Right cardiac atrium (tissue), 5 donors: ENCODE data around the gene FHIT. TPM values are rescaled to one million over a fixed set of nuclear protein-coding genes. Genes with fewer than 3 reads are reported as not detected.
"Not testable (repeated sequence)": the region's sequence is repeated elsewhere in the genome, so short reads cannot be mapped to it uniquely, and the experiment has no call there.

Experiments used
- ATAC-seq, 2 donors: fragments of 200-7000 bp; cut with Tn5 transposase; one replicate each; pipeline versions ENCODE4 v1.8.0 to v1.9.1; 2020; ENCODE audit warnings: moderate library complexity in 2 of 2, mild to moderate bottlenecking in 1 of 2
- DNase-seq, 3 donors: peaks; one replicate each; pipeline ENCODE4 v3.0.0-alpha.2; 2020
- H3K27ac ChIP-seq: one replicate; pipeline ENCODE4 v1.5.1; 2013; ENCODE audit warnings: mild to moderate bottlenecking, low read length, control low read depth, moderate library complexity
- H3K27me3 ChIP-seq: one replicate; pipeline ENCODE4 v1.6.1; 2013; ENCODE audit not compliant: control insufficient read depth, insufficient read depth
- H3K4me1 ChIP-seq: one replicate; pipeline ENCODE4 v1.6.1; 2013; ENCODE audit warnings: low read length; ENCODE audit not compliant: control insufficient read depth, insufficient read depth
- H3K4me3 ChIP-seq: one replicate; pipeline ENCODE4 v1.5.1; 2013; ENCODE audit warnings: low read length, control low read depth
- H3K9me3 ChIP-seq: one replicate; pipeline ENCODE4 v1.6.1; 2013; ENCODE audit warnings: low read length; ENCODE audit not compliant: control insufficient read depth
- WGBS: extraction: QIAGEN DNeasy Blood & Tissue Kit; methylation state at CpG from one replicate; pipeline ENCODE4 v1.1.7; 2013; 5-methylcytosine and 5-hydroxymethylcytosine counted together
- intact Hi-C, 4 donors: fragments of 100-400 bp; cut with DNase I; formaldehyde crosslinking; loops; one replicate each; pipeline versions ENCODE4 v1.11.0 to v1.14.0; 2022 to 2023
- polyA plus RNA-seq: library from polyadenylated mRNA; stranded (reverse); fragments of 200-250 nt; gene quantifications from one replicate; pipeline ENCODE4 v1.2.3, GENCODE V29; 2013
- total RNA-seq, 4 donors: library from RNA; stranded (reverse); fragmentation: NEBNext Ultra II Directional; extraction: Animal tissue kit (Norgen Biotek cat#: 25700); gene quantifications; one replicate each; pipeline ENCODE4 v1.2.1, GENCODE V29; 2021
- donor health status: healthy with polysubstance abuse.
- donor health status: DM: no; HTN: yes; CAD: no.
- donor health status: DM: no; HTN: no; CAD: no.
- donor health status: DM: no; HTN: yes; CAD: no; lungs with severe emphysema.
- donor health status: DM: yes; HTN: yes; CAD: no.

Gene FHIT
- total and polyA plus RNA-seq, 5 donors: 16.5 to 25.8 (median 21.4) TPM

- no peak for DNase-seq
- ATAC-seq: no peak
- Histone ChIP-seq H3K4me3 (no peak overlapping the region), H3K4me1 (no peaks in the 10 kb centered on the region), H3K27ac (no peak overlapping the region), H3K9me3 (no peaks in the 10 kb centered on the region), H3K27me3 (no peaks in the 10 kb centered on the region)
- 76% methylated on average over 9 of the region's 9 CpGs for WGBS
- intact Hi-C loops: loop anchor here in 1 of 4 donors (10.0 kb wide), 1 partner anchor 799 kb away; no protein-coding TSS in a partner anchor
These were observed 677.8 kb downstream of the FHIT start for GRCh38 chr3:60573494-60573893.

DNA sequence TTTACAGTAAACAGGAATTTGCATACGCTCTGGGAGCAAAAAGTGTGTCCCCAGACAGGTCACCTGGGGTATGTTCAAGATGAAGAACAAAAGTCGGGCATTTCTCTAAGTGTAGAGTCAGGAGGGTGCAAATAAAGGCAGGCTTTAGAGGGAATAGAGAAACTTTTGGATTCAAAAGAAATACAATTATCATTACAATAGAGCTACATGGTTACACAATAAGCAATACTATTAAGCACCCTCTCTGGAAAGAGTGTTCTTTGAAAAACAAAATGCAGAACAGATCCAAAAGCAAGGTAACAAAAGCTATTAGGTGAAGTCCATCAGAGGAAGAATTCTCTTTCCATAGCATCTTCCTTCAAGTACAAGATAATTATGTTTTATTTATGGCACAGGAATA is 679.7 kb downstream of the FHIT start:
- DNase-seq: no peak
- Histone ChIP-seq H3K4me3 (no peak overlapping the region), H3K9me3 (no peaks in the 10 kb centered on the region), H3K4me1 (no peaks in the 10 kb centered on the region), H3K27ac (no peak overlapping the region), H3K27me3 (no peaks in the 10 kb centered on the region)
- WGBS: 89% methylated on average over 2 of the region's 2 CpGs
- no peak for ATAC-seq
- intact Hi-C loops: loop anchor here in 1 of 4 donors (10.0 kb wide), 1 partner anchor 797 kb away; no protein-coding TSS in a partner anchor

- Histone ChIP-seq H3K4me1 (no peaks in the 10 kb centered on the region), H3K4me3 (no peak overlapping the region), H3K27me3 (no peaks in the 10 kb centered on the region), H3K27ac (no peak overlapping the region), H3K9me3 (no peaks in the 10 kb centered on the region)
- DNase-seq: no peak
- intact Hi-C loops: no loop called here
- WGBS: 93% methylated on average over 3 of the region's 3 CpGs
- ATAC-seq: no peak
These were observed 694.1 kb downstream of the FHIT start for GRCh38 chr3:60557122-60557521.

GRCh38 chr3:60555686-60556354 is 695.4 kb downstream of the FHIT start:
- Histone ChIP-seq H3K9me3 (no peaks in the 10 kb centered on the region), H3K4me3 (no peak overlapping the region), H3K27ac (no peak overlapping the region), H3K4me1 (no peaks in the 10 kb centered on the region), H3K27me3 (no peaks in the 10 kb centered on the region)
- ATAC-seq (no peak), DNase-seq (no peak)
- WGBS: 61% methylated on average over 4 of the region's 4 CpGs
- intact Hi-C loops: no loop called here

- Histone ChIP-seq H3K9me3 (no peaks in the 10 kb centered on the region), H3K4me1 (no peaks in the 10 kb centered on the region), H3K27me3 (no peaks in the 10 kb centered on the region), H3K4me3 (no peak overlapping the region), H3K27ac (no peak overlapping the region)
- WGBS: 93% methylated on average over 3 of the region's 3 CpGs
- DNase-seq (no peak), ATAC-seq (no peak)
- intact Hi-C loops: no loop called here
These were observed 698.1 kb downstream of the FHIT start for GRCh38 chr3:60553144-60553543.

DNA sequence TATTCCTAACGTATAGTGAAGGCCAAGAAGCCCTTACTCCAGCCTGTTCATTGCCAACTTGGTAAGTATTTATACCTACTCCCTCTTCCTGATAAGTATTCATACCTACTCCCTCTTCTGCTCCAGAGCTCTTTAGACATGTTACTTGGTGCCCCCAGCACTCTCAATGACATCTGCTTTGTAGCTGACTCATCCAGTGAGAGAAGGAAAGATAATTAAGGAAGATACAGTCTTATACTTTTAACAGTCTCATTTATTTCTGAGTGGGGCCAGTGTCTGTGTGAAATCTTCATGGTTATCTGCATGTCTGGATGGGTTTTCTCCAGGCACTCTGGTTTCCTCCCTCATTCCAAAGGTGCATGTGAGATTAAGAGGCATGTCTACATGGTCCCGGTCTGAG is 698.7 kb downstream of the FHIT start:
- no peak overlapping the region for H3K27ac ChIP-seq
- ATAC-seq: no peak
- no peaks in the 10 kb centered on the region for H3K27me3 ChIP-seq
- no peaks in the 10 kb centered on the region for H3K9me3 ChIP-seq
- no peaks in the 10 kb centered on the region for H3K4me1 ChIP-seq
- intact Hi-C loops: no loop called here
- no peak for DNase-seq
- 56% methylated on average over 2 of the region's 2 CpGs for WGBS
- H3K4me3 ChIP-seq: no peak overlapping the region

DNA sequence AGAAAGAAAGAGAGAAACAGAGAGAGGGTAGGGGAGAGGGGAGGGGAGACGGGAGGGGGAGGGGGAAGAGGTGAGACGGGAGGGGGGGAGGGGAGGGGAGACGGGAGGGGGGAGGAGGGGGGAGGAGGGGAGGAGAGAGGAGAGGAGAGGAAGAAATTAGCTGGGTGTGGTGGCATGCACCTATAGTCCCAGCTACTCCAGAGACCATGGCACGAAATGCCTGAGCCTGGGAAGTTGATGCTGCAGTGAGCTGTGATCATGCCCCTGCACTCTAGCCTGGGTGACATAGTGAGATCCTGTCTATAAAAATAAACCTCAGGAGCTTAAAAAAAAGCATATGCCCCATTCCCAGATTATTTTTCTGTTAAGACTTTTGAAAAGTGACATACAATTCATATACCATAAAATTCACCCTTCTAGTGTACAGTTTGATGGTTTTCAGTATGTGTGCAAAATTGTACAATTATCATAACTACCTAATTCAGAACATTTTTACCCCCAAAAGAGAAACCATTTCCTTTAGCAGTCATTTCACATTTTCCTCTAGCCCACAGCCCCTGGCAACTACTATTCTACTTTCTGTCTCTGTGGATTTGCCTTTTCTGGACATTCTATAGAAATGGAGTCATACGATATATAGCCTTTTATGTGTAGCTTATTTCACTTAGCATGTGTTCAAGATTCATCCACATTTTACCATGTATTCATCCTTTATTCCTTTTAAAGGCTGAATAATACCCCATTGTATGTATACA is 699.6 kb downstream of the FHIT start:
- 98% methylated on average over 2 of the region's 5 CpGs for WGBS
- ATAC-seq (no peak), DNase-seq (no peak)
- no peak overlapping the region for H3K4me3 ChIP-seq
- intact Hi-C loops: no loop called here
- no peaks in the 10 kb centered on the region for H3K9me3 ChIP-seq
- H3K27ac ChIP-seq: no peak overlapping the region
- H3K27me3 ChIP-seq: no peaks in the 10 kb centered on the region
- no peaks in the 10 kb centered on the region for H3K4me1 ChIP-seq

GRCh38 chr3:60549863-60550262 is 701.4 kb downstream of the FHIT start:
- intact Hi-C loops: no loop called here

GRCh38 chr3:60542995-60543394 is 708.3 kb downstream of the FHIT start:
- no peaks in the 10 kb centered on the region for H3K27me3 ChIP-seq

More at GRCh38 chr3:60549863-60550262, 701.4 kb downstream of the FHIT start:
- no peak overlapping the region for H3K27ac ChIP-seq
- WGBS: 76% methylated on average over 2 of the region's 2 CpGs
- H3K27me3 ChIP-seq: no peaks in the 10 kb centered on the region
- ATAC-seq (no peak), DNase-seq (no peak)
- H3K4me3 ChIP-seq: no peak overlapping the region
- H3K4me1 ChIP-seq: no peaks in the 10 kb centered on the region
- no peaks in the 10 kb centered on the region for H3K9me3 ChIP-seq

GRCh38 chr3:60539394-60539793 is 711.9 kb downstream of the FHIT start:
- H3K27ac ChIP-seq, H3K9me3 ChIP-seq, DNase-seq, H3K27me3 ChIP-seq, intact Hi-C loops, H3K4me1 ChIP-seq, ATAC-seq, H3K4me3 ChIP-seq: not testable (repeated sequence)
- 89% methylated on average over 2 of the region's 2 CpGs for WGBS

More at GRCh38 chr3:60542995-60543394, 708.3 kb downstream of the FHIT start:
- WGBS: 65% methylated on average over 3 of the region's 3 CpGs
- no peak for ATAC-seq
- no peaks in the 10 kb centered on the region for H3K9me3 ChIP-seq
- intact Hi-C loops: no loop called here
- H3K4me1 ChIP-seq: no peaks in the 10 kb centered on the region
- DNase-seq: no peak
- H3K27ac ChIP-seq: no peak overlapping the region
- no peak overlapping the region for H3K4me3 ChIP-seq

GRCh38 chr3:60536420-60536819 is 714.8 kb downstream of the FHIT start:
- Histone ChIP-seq H3K27me3 (no peaks in the 10 kb centered on the region), H3K9me3 (no peaks in the 10 kb centered on the region), H3K4me1 (no peaks in the 10 kb centered on the region), H3K27ac (no peak overlapping the region), H3K4me3 (no peak overlapping the region)
- 80% methylated on average over 3 of the region's 3 CpGs for WGBS
- DNase-seq (no peak), ATAC-seq (no peak)
- intact Hi-C loops: no loop called here
